ENCODE data around the gene CSTF1. TPM values are rescaled to one million over a fixed set of nuclear protein-coding genes. Genes with fewer than 3 reads are reported as not detected.

The CSTF1 gene
- total RNA-seq, 1 donor from 2014 or later, result 25.3 TPM

GRCh38 chr20:56423211-56423610, 30.8 kb downstream of the CSTF1 start:
- ATAC-seq, result no peak
- intact Hi-C loops (cut with DNase I), result no loop called here
- DNase-seq (ENCODE audit: low spot score), result no peak

- intact Hi-C loops (cut with DNase I), result no loop called here
- DNase-seq (ENCODE audit: low spot score) (no peak), ATAC-seq (no peak)
Measured at GRCh38 chr20:56423886-56424285, 31.4 kb downstream of the CSTF1 start.

- DNase-seq (ENCODE audit: low spot score) (no peak), ATAC-seq (no peak)
- intact Hi-C loops (cut with DNase I), result no loop called here
Measured at GRCh38 chr20:56424931-56425330, 32.5 kb downstream of the CSTF1 start.

- ATAC-seq, result no peak
Measured at GRCh38 chr20:56426026-56426425, 33.6 kb downstream of the CSTF1 start.

GRCh38 chr20:56426926-56427325, 34.5 kb downstream of the CSTF1 start:
- intact Hi-C loops (cut with DNase I), result no loop called here
- DNase-seq (ENCODE audit: low spot score), result no peak
- no peak for ATAC-seq

More at GRCh38 chr20:56426026-56426425, 33.6 kb downstream of the CSTF1 start:
- no peak for DNase-seq (ENCODE audit: low spot score)
- intact Hi-C loops (cut with DNase I), result no loop called here

GRCh38 chr20:56427797-56428196, 35.4 kb downstream of the CSTF1 start:
- intact Hi-C loops (cut with DNase I), result no loop called here
- ATAC-seq (no peak), DNase-seq (ENCODE audit: low spot score) (no peak)

GRCh38 chr20:56428410-56428809, 36.0 kb downstream of the CSTF1 start:
- ATAC-seq (no peak), DNase-seq (ENCODE audit: low spot score) (no peak)
- intact Hi-C loops (cut with DNase I), result no loop called here

- intact Hi-C loops (cut with DNase I), result no loop called here
- ATAC-seq (no peak), DNase-seq (ENCODE audit: low spot score) (peak; percentile 21)
Measured at GRCh38 chr20:56428881-56429280, 36.4 kb downstream of the CSTF1 start.

GRCh38 chr20:56429502-56429901, 37.1 kb downstream of the CSTF1 start:
- intact Hi-C loops (cut with DNase I), result no loop called here
- DNase-seq (ENCODE audit: low spot score) (peak; percentile 40), ATAC-seq (no peak)

- ATAC-seq (no peak), DNase-seq (ENCODE audit: low spot score) (no peak)
- intact Hi-C loops (cut with DNase I), result no loop called here
Measured at GRCh38 chr20:56429941-56430340, 37.5 kb downstream of the CSTF1 start.

GRCh38 chr20:56430461-56430860, 38.0 kb downstream of the CSTF1 start:
- intact Hi-C loops (cut with DNase I), result no loop called here
- no peak for ATAC-seq

GRCh38 chr20:56430957-56431356, 38.5 kb downstream of the CSTF1 start:
- intact Hi-C loops (cut with DNase I), result no loop called here
- DNase-seq (ENCODE audit: low spot score), result no peak
- ATAC-seq, result no peak

More at GRCh38 chr20:56430461-56430860, 38.0 kb downstream of the CSTF1 start:
- DNase-seq (ENCODE audit: low spot score), result no peak

- ATAC-seq (no peak), DNase-seq (ENCODE audit: low spot score) (no peak)
- intact Hi-C loops (cut with DNase I), result no loop called here
Measured at GRCh38 chr20:56431471-56431870, 39.0 kb downstream of the CSTF1 start.

- ATAC-seq (no peak), DNase-seq (ENCODE audit: low spot score) (no peak)
- intact Hi-C loops (cut with DNase I), result no loop called here
Measured at GRCh38 chr20:56433221-56433879, 40.9 kb downstream of the CSTF1 start.

GRCh38 chr20:56433880-56434255, 41.4 kb downstream of the CSTF1 start:
- ATAC-seq, result no peak
- DNase-seq (ENCODE audit: low spot score), result no peak
- intact Hi-C loops (cut with DNase I), result no loop called here

- ATAC-seq (no peak), DNase-seq (ENCODE audit: low spot score) (no peak)
- intact Hi-C loops (cut with DNase I), result no loop called here
Measured at GRCh38 chr20:56437196-56437960, 44.9 kb downstream of the CSTF1 start.

GRCh38 chr20:56438284-56438683, 45.8 kb downstream of the CSTF1 start:
- intact Hi-C loops (cut with DNase I), result no loop called here
- no peak for ATAC-seq
- DNase-seq (ENCODE audit: low spot score), result no peak

GRCh38 chr20:56439771-56440291, 47.4 kb downstream of the CSTF1 start:
- DNase-seq (ENCODE audit: low spot score) (no peak), ATAC-seq (no peak)
- intact Hi-C loops (cut with DNase I), result no loop called here

- intact Hi-C loops (cut with DNase I), result no loop called here
- ATAC-seq, result no peak
- DNase-seq (ENCODE audit: low spot score), result no peak
Measured at GRCh38 chr20:56440346-56441007, 48.0 kb downstream of the CSTF1 start.

Measured in sciatic nerve (tissue), 2 donors.